Kidney (tissue), 14 donors: ENCODE data around the gene RSPH10B. TPM values are rescaled to one million over a fixed set of nuclear protein-coding genes. Genes with fewer than 3 reads are reported as not detected.
A peak's percentile ranks its signal among the peaks of the same experiment; 100 is the strongest.
"Not testable (repeated sequence)": the region's sequence is repeated elsewhere in the genome, so short reads cannot be mapped to it uniquely, and the experiment has no call there.

ENCODE experiments used
- DNase-seq, 5 donors: peaks; one replicate each; pipeline ENCODE4 v3.0.0-alpha.2; 2013 to 2020
- FAIRE-seq: peaks from 2 replicates; lab custom pipeline; 2012; peaks lifted over from hg19 to GRCh38; lab: Jason Lieb, UNC
- H3K27ac ChIP-seq, 2 donors: one replicate each; pipeline ENCODE4 v1.7.0; 2013; ENCODE audit warnings: low read depth in 2 of 2, low read length in 2 of 2, inconsistent platforms in 1 of 2
- H3K27me3 ChIP-seq: one replicate; pipeline ENCODE4 v1.7.1; 2013; ENCODE audit warnings: low read length, inconsistent platforms; ENCODE audit not compliant: control insufficient read depth, insufficient read depth
- H3K36me3 ChIP-seq, 3 donors: one replicate each; pipeline versions ENCODE4 v1.7.0 to v1.7.1; 2013; ENCODE audit warnings: low read length in 3 of 3, control low read depth in 1 of 3, inconsistent platforms in 1 of 3; ENCODE audit not compliant: insufficient read depth in 3 of 3, control insufficient read depth in 2 of 3
- H3K4me1 ChIP-seq, 3 donors: one replicate each; pipeline versions ENCODE4 v1.7.0 to v1.7.1; 2013; ENCODE audit warnings: low read length in 3 of 3, inconsistent platforms in 1 of 3, low read depth in 1 of 3; ENCODE audit not compliant: control insufficient read depth in 2 of 3, insufficient read depth in 2 of 3
- H3K4me3 ChIP-seq, 3 donors: one replicate each; pipeline versions ENCODE4 v1.7.0 to v1.8.1; 2013; ENCODE audit warnings: low read length in 3 of 3, control low read depth in 1 of 3, inconsistent platforms in 1 of 3
- H3K9ac ChIP-seq, 3 donors: one replicate each; pipeline versions ENCODE4 v1.7.0 to v1.7.1; 2013; ENCODE audit warnings: low read length in 3 of 3, control low read depth in 1 of 3, inconsistent platforms in 1 of 3
- H3K9me3 ChIP-seq, 3 donors: one replicate each; pipeline versions ENCODE4 v1.7.0 to v1.7.1; 2013; ENCODE audit warnings: low read length in 3 of 3, control low read depth in 1 of 3, inconsistent platforms in 1 of 3; ENCODE audit not compliant: control insufficient read depth in 2 of 3, insufficient read depth in 1 of 3
- CTCF ChIP-seq: IDR thresholded peaks from 3 replicates; pipeline ENCODE4 v1.5.1; 2012; ENCODE audit warnings: mild to moderate bottlenecking, moderate library complexity, borderline replicate concordance; ENCODE audit not compliant: insufficient read depth; ENCODE audit errors: extremely low read depth
- intact Hi-C: fragments of 100-400 bp; cut with DNase I; formaldehyde crosslinking; loops from one replicate; pipeline ENCODE4 v1.11.1; 2022
- polyA plus RNA-seq: library from polyadenylated mRNA; stranded (reverse); fragments of 350-450 nt; fragmentation: Illumina TruSeq; extraction: RNeasy Lipid Tissue Mini Kit (QIAGEN cat#74804); gene quantifications from one replicate; pipeline ENCODE4 v1.2.3, GENCODE V29; 2014; ENCODE audit warnings: low read depth, low replicate concordance; ENCODE audit not compliant: insufficient read depth
- total RNA-seq: library from RNA; stranded (reverse); fragmentation: NEBNext Ultra II Directional; extraction: Animal tissue kit (Norgen Biotek cat#: 25700); gene quantifications from one replicate; pipeline ENCODE4 v1.2.1, GENCODE V29; 2021
- donor health status: control.
- donor health status: control.
- donor health status: control.
- donor health status: control.
- donor health status: control.
- donor health status: DM: yes; HTN: yes; CAD: no.
- donor health status: Normal renal cell carcinoma (clear cell type).

RSPH10B gene
- total and polyA plus RNA-seq, 2 donors from 2014 or later, result 0.79 TPM; not detected in 1

- DNase-seq (peak; percentile 99 to 100 (median 99)), FAIRE-seq (peak; percentile 76)
- Histone ChIP-seq H3K27me3 (no peaks in the 10 kb centered on the region), H3K9ac (peak within 1 kb of the TSS; percentile 71 to 81 (median 76)), H3K4me1 (peaks cover 0 to 3% (median 2%) of the 10 kb centered on the region in 3 donors), H3K4me3 (peak within 1 kb of the TSS; percentile 84 to 94 (median 91)), H3K36me3 (peaks cover 0 to 3% (median 0%) of the 10 kb centered on the region in 3 donors), H3K27ac (peak within 1 kb of the TSS; percentile 97 to 99), H3K9me3 (no peaks in the 10 kb centered on the region)
- no peak for TF ChIP-seq CTCF
- intact Hi-C loops, result no loop called here
Observed at GRCh38 chr7:6008668-6009611, 38.5 kb upstream of the RSPH10B start, which contains the start of the genes AIMP2 and PMS2. AIMP2 (plus strand) TSS chr7:6009272; CDS start chr7:6009364, 92 bp downstream. PMS2 (minus strand) TSS chr7:6009049; CDS start chr7:6009019, 30 bp downstream.

GRCh38 chr7:6007835-6008590 is 37.5 kb upstream of the RSPH10B start:
- peak overlapping the region in 1 of 2 donors; percentile 32 for H3K27ac ChIP-seq
- FAIRE-seq, intact Hi-C loops, H3K9me3 ChIP-seq, H3K4me1 ChIP-seq, H3K27me3 ChIP-seq, H3K36me3 ChIP-seq, DNase-seq: not testable (repeated sequence)
- H3K4me3 ChIP-seq, result peak overlapping the region; percentile 84 to 94 (median 91)
- peak overlapping the region in 1 of 3 donors; percentile 39 for H3K9ac ChIP-seq

- intact Hi-C loops, result no loop called here
- Histone ChIP-seq H3K9ac (no peak overlapping the region), H3K4me3 (peak overlapping the region in 2 of 3 donors; percentile 84 to 91), H3K27ac (no peak overlapping the region), H3K9me3 (no peaks in the 10 kb centered on the region), H3K36me3 (peaks cover 0 to 9% (median 0%) of the 10 kb centered on the region in 3 donors), H3K4me1 (peaks cover 0 to 2% (median 0%) of the 10 kb centered on the region in 3 donors), H3K27me3 (no peaks in the 10 kb centered on the region)
- DNase-seq (peak in 1 of 5 donors; percentile 23), FAIRE-seq (no peak)
- no peak for TF ChIP-seq CTCF
Observed at GRCh38 chr7:6007386-6007785, 36.9 kb upstream of the RSPH10B start.
